22Rv1 (cell line): ENCODE measurements around the gene TMEM33.
"Not testable (repeated sequence)": the region's sequence is repeated elsewhere in the genome, so short reads cannot be mapped to it uniquely, and the experiment has no call there.

Experiments used
- H3K27ac ChIP-seq: fragments of 450-650 bp; 2 replicates; pipeline ENCODE4 v1.5.1; 2017
- ZFX ChIP-seq: fragments of 450-650 bp; IDR thresholded peaks from 2 replicates; pipeline ENCODE4 v1.6.1; 2017; ENCODE audit warnings: antibody characterized with exemption, borderline replicate concordance
- TF ChIP-seq, protein P1 (sequence below): fragments of 450-650 bp; IDR thresholded peaks from 2 replicates; pipeline ENCODE4 v1.5.1; 2017; ENCODE audit warnings: mild to moderate bottlenecking

TMEM33 gene

DNA sequence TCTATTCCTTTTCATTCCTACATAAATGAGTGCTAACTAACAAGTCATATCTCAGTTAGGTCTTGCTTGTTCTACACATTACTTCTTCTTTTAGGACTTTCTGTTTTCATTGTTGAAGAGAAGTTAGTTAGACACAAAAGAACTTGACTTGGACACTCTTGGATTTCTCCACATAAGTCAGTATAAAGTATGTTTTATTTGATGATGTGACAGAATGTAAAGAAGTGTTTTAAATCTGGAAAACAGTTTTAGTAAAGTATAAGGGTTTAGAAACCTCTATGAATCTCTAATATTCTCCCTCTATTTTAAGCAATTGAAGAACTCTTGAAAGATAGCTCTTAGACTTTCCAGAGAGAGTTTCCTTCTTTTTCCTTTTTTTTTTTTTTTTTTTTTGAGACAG, 38.6 kb upstream of the TMEM33 start:
- TF ChIP-seq, protein P1, sequence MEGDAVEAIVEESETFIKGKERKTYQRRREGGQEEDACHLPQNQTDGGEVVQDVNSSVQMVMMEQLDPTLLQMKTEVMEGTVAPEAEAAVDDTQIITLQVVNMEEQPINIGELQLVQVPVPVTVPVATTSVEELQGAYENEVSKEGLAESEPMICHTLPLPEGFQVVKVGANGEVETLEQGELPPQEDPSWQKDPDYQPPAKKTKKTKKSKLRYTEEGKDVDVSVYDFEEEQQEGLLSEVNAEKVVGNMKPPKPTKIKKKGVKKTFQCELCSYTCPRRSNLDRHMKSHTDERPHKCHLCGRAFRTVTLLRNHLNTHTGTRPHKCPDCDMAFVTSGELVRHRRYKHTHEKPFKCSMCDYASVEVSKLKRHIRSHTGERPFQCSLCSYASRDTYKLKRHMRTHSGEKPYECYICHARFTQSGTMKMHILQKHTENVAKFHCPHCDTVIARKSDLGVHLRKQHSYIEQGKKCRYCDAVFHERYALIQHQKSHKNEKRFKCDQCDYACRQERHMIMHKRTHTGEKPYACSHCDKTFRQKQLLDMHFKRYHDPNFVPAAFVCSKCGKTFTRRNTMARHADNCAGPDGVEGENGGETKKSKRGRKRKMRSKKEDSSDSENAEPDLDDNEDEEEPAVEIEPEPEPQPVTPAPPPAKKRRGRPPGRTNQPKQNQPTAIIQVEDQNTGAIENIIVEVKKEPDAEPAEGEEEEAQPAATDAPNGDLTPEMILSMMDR = no peak
- TF ChIP-seq ZFX = no peak
- H3K27ac ChIP-seq = no peak overlapping the region

DNA sequence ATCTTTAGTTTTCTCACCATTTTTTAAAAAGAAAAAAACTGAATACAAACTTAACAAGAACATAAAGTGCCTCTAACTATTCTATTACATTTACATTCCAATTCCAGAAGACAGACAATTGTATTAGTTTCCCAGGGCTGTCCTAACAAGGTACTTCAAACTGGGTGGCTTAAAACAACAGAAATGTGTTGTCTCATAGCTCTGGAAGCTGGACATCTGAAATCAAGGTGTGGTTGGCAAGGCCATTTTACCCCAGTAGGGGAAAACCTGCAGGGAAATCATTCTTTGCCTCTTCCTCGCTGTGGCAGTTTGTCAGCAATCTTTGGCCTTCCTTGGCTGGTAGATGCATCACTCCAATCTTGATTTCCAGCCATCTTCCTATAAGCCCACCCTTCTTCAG, 37.5 kb upstream of the TMEM33 start:
- H3K27ac ChIP-seq = no peak overlapping the region
- TF ChIP-seq, protein P1 = no peak
- TF ChIP-seq ZFX = no peak

DNA sequence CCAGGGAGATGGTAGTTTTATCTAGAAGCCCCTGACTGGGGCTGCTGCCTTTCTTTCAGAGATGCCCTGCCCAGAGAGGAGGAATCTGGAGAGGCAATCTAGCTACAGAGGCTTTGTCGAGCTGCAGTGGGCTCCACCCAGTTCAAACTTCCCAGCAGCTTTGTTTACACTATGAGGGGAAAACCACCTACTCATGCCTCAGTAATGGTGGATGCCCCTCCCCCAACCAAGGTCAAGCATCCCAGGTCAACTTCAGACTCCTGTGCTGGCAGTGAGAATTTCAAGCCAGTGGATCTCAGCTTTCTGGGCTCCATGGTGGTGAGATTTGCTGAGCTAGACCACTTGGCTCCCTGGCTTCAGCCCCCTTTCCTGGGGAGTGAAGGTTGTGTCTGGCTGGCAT, 26.1 kb upstream of the TMEM33 start:
- not testable (repeated sequence) for H3K27ac ChIP-seq

DNA sequence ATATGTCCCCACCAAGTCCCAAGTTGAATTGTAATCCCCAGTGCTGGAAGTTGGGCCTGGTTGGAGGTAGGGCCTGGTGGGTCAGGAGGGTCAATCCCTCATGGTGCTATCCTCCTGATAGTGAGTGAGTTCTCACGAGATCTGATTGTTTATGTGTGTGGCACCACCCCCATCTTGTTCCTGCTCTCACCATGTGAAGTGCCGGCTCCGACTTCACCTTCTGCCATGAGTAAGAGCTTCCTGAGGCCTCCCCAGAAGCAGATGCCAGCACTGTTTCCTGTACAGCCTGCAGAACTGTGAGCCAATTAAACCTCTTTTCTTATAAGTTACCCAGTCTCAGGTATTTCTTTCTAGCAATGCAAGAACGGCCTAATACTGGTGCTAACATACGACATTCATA, 22.7 kb upstream of the TMEM33 start:
- TF ChIP-seq ZFX = no peak
- TF ChIP-seq, protein P1 = no peak
- no peak overlapping the region for H3K27ac ChIP-seq

DNA sequence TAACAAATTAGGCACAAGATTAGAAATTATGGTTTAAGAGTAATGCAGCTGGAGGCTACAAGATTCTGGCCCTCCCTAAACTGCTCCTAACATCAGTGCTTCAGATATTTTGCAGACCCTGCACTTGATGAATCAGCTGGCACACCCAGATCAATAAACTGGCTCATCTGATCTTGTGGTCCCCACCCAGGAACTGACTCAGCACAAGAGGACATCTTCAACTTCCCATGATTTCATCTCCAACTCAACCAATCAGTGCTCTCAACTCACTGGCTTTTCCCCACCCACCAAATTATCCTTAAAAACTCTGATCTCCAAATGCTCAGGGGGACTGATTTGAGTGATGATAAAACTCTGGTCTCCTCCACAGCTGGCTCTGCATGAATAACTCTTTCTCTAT, 21.7 kb upstream of the TMEM33 start:
- H3K27ac ChIP-seq = no peak overlapping the region
- TF ChIP-seq, protein P1 = no peak
- no peak for TF ChIP-seq ZFX

DNA sequence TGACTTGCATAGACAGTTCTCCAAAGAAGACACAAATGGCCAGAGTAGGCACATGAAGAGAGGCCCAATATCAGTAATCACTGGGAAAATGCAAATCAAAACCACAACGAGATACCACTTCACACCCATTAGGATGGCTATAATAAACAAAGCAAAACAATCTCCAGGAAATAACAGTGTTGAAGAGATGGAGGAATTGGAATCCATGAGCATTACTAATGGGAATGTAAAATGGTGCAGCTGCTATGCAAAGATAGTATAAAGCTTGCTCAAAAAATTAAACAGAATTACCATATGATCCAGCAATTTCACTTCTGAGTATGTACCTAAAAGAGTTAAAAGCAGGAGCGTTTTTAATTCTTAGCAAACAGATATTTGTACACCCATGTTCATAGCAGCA, 17.0 kb upstream of the TMEM33 start:
- no peak overlapping the region for H3K27ac ChIP-seq
- TF ChIP-seq, protein P1 = no peak
- no peak for TF ChIP-seq ZFX

DNA sequence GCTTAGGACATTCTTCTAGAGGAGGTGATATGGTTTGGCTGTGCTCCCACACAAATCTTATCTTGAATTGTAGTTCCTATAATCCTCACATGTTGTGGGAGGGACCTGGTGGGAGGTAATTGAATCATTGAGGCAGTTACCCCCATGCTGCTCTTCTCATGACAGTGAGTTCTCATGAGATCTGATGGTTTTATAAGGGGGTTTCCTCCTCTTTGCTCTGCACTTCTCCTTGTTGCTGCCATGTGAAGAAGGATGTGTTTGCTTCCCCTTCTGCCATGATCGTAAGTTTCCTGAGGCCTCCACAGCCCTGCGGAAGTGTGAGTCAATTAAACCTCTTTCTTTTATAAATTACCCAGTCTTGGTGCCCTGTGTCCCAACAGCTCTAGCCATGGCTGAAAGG, 14.8 kb upstream of the TMEM33 start:
- H3K27ac ChIP-seq = not testable (repeated sequence)

DNA sequence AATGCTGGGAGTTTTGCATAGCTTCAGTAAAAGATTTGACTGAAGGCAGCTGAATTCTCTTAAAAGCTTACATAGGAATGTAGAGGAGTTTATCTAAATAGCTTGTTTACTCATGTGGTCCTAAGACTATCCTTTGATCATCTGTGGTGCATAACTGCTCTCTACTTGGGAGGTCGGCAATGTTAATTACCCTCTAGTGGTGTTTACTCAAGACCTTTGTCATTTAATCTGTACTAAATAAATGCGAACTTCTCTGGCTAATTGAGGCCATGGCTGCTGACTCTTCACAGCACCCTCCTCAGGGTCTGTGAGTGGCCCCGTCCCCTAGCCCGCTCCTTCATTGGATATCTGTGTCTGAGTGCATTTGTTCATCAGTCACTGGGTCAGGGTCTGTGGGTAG, 13.8 kb upstream of the TMEM33 start:
- no peak for TF ChIP-seq ZFX
- TF ChIP-seq, protein P1 = no peak
- no peak overlapping the region for H3K27ac ChIP-seq
